Measurements from ENCODE around the gene RGS12.

RGS12 gene

GRCh38 chr4:3311095-3311372 lies 18.2 kb downstream of the RGS12 start:
- no peak for DNase-seq (ENCODE audit: low read depth in 2 of 2)

GRCh38 chr4:3311489-3312171 lies 18.8 kb downstream of the RGS12 start:
- no peak for DNase-seq (ENCODE audit: low read depth in 2 of 2)

DNA sequence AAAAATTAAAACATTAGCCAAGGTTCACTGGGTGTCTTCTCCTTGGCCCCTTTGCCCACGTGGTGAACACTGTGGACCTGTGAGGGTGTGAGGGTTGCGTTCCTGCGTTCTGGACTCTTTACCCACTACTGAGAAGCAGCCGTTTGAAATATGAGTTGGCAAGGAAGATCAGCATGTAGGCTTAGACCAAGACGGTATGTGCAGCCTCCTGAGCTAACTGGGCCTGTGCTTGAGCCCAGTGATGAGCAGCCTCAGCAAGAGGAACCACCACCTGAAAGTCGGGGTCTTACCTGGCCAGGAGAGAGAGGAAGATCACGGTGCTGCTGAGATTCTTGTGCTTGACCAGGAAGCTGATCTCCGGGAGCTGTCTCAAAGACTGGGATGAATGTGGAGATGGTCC lies 19.5 kb downstream of the RGS12 start:
- DNase-seq (ENCODE audit: low read depth in 2 of 2) = no peak

- no peak for DNase-seq (ENCODE audit: low read depth in 2 of 2)
Observed at GRCh38 chr4:3313139-3313538, 20.3 kb downstream of the RGS12 start.

GRCh38 chr4:3313556-3314228 lies 20.9 kb downstream of the RGS12 start:
- DNase-seq (ENCODE audit: low read depth in 2 of 2) = no peak

- no peak for DNase-seq (ENCODE audit: low read depth in 2 of 2)
Observed at GRCh38 chr4:3314706-3315260, 22.0 kb downstream of the RGS12 start.

- DNase-seq (ENCODE audit: low read depth in 2 of 2) = no peak
Observed at GRCh38 chr4:3315566-3315965, 22.7 kb downstream of the RGS12 start.

- no peak for DNase-seq (ENCODE audit: low read depth in 2 of 2)
Observed at GRCh38 chr4:3316146-3316545, 23.3 kb downstream of the RGS12 start.

DNA sequence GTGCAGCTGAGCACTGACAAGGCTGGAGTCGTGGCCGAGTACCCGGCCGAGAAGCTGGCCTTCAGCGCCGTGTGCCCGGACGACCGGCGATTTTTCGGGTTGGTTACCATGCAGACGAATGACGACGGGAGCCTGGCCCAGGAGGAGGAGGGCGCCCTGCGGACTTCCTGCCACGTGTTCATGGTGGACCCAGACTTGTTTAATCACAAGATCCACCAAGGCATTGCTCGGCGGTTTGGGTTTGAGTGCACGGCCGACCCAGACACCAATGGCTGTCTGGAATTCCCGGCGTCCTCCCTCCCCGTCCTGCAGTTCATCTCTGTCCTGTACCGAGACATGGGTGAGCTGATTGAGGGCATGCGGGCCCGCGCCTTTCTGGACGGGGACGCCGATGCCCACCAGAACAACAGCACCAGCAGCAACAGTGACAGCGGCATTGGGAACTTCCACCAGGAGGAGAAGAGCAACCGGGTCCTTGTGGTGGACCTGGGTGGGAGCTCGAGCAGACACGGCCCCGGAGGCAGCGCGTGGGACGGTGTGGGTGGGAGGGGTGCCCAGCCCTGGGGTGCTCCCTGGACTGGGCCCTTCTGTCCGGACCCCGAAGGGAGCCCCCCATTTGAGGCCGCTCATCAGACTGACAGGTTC lies 24.3 kb downstream of the RGS12 start:
- no peak for DNase-seq (ENCODE audit: low read depth in 2 of 2)

DNA sequence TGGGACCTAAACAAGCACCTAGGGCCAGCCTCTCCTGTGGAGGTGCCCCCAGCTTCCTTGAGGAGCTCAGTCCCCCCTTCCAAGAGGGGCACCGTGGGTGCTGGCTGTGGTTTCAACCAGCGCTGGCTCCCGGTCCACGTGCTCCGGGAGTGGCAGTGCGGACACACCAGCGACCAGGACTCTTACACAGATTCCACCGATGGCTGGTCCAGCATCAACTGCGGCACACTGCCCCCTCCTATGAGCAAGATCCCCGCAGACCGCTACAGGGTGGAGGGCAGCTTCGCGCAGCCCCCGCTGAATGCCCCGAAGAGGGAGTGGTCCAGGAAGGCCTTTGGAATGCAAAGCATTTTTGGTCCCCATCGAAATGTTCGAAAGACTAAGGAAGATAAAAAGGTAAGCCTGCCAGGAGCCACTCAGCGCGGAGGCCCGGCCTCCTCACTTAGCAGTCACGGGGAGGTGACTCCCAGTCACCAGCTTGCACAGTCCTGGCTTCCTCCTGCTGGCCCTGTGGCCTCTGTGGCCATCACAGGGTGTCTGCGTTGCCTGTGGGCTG lies 24.9 kb downstream of the RGS12 start:
- DNase-seq (ENCODE audit: low read depth in 2 of 2) = no peak

DNA sequence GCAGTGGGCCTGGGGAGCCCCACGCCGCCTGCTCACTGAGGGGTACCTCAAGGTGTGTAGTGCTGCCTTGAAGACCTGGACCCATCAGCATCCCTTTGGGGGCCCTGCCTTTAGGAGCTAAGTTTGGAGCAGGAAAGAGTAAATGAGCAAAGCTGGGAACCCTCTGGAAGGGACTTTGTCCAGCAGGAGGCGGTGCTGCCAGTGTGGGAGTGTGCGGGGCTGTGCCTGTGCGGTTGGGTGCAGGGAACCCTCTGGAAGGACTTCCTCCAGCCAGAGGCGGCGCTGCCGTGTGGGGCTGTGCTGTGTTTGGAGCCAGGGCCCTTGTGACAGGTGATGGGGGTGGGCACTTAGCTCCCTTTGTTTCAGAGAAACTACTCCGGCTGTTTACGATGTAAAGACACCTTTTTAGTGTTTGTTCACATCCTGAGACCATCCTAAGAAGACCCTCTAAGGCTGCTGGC lies 25.8 kb downstream of the RGS12 start:
- DNase-seq (ENCODE audit: low read depth in 2 of 2) = no peak

DNA sequence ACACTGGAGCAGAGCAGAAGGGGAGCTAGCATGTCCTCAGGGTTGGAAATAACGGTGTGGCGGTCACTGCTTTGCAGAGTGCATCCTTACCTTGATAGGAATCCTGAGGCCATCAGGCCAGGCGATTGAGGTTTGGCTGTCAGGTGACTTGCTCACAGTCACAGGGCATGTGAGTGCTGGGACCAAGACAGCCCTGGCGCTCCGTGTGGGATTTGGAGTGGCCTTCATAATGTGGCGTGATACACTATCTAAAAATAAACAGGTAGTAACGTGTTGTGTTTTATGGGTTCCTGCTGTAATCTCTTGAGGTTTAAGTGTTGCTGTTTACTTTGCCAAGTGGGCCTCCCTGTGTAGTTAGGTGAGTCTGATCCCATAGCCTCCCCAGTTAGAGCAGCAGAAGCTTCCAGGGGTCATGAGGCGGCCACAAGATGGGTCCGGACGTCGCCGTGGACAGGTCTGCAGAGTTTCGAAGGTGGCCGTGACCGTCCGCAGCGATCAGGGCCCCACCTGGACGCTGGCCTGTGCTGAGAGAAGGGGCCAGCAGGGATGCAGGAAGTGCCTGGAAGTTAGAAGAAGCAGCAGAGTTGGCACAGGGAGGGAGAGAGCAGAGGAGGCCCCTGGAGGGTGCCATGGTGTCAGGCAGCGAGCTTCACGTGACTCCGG lies 27.7 kb downstream of the RGS12 start:
- DNase-seq (ENCODE audit: low read depth in 2 of 2) = no peak

- DNase-seq (ENCODE audit: low read depth in 2 of 2) = no peak
Observed at GRCh38 chr4:3321295-3321889, 28.6 kb downstream of the RGS12 start.

- DNase-seq (ENCODE audit: low read depth in 2 of 2) = no peak
Observed at GRCh38 chr4:3322059-3322550, 29.3 kb downstream of the RGS12 start.

- no peak for DNase-seq (ENCODE audit: low read depth in 2 of 2)
Observed at GRCh38 chr4:3323071-3323481, 30.3 kb downstream of the RGS12 start.

DNA sequence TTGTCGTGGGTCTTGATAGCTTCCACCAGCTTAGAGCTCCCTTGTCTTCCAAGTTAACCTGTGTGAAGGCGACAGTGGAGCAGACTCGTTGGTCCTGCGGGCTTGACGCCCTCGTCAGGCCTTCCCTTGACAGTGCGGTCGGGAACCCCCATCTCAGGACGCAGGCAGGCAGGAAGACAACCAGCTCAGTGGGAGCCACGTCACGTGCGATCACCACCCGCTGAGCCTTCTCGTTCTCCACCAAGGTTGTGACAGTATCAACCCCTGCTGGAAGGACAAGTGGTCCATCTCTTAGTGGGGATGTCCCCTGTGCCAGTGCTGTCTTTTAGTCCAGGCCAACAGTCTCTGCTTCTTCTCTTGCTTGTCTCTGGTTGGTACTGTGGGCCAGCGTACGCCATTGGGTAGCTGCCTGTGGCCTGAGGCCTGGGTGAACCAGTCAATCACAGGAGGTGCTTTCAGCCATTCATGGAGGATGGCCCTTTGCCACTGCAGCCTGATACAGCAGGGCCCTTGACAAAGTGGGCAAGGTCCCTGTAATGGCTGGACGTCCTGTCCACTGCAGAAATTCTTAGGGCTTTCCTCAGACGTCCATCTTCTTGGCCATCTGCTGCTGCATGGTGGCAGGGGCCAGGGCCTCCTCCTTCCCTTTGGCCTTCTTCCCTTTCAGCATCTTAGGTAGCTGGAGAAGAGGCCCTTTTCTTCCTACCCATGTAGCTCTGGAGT lies 31.4 kb downstream of the RGS12 start:
- DNase-seq (ENCODE audit: low read depth in 2 of 2) = no peak

DNA sequence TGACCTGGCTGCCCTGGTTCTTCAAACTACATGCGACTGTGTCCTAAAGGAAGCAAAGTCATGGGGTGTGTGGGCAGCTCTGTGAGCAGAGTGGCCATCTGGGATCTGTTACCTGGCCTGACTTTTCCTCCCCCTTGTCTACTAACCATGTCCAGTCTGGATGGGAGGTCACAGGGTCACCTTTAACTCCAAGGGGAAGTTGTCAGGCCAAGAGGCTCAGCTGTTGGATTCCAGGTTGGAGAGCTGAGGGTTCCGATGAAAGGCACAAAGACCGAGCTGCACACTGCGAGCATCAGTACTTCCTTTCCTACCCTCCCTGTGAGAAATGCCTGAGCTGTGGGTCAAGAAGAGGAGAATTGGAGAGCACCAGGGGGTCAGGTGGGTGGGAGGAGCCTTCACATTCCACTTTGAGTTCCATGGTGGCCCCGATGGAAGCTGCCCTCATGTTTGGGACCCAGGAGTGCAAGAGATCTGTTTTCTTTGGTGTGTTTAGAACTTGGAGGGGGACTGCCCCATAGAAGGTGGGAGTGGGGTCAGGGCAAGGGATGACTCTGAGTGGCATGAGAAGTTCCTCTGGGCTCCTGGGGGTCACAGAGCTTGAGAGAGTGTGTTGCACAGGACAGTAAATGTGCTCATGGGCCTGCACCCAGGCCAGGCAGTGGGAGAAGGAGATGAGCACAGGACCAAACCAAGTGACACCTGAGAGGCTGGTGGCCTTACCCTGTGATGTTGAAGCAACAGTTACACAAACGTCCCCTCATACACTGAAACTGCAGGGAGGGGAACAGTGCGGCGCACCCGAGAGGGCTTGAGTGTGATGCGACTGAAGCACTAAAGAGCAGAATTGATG lies 36.2 kb downstream of the RGS12 start:
- DNase-seq (ENCODE audit: low read depth in 2 of 2) = no peak

DNA sequence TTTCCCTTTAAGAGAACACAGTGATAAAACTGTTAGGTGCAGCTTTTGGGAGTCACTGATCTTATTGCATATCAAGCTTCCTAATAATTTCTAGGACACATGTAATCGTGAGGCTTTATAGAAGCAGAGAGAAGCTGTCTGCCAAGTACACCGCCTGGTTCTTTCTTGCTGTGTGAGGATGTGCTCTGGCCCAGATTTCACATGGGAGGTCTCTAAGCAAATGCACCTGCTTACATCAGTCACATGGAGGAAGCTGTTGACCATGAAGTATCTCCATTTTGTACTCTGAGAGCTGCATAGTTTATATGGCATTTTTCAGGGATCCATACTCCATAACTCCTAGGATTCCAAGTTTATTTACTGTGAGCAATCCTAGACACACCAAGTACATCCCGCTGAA lies 37.1 kb downstream of the RGS12 start:
- DNase-seq (ENCODE audit: low read depth in 2 of 2) = no peak

DNA sequence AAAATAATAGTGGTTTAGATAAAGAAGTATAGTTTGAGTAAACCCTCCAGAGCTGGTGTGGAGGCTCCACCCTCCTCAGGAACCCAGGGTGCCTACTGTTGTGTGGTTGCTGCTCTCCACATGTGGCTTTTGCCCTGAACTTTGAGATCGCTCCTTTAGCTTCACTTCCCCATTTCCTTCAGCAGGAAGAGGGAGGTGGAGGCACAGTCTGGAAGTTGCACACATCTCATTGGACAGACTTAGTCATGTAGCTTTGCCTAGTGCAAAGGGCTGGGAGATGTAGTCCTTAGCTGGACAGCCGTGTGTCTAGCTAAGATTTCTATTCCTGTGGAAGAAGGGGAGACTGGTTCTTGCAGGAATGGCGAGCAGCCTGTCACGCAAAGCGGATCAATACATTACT lies 37.9 kb downstream of the RGS12 start:
- no peak for DNase-seq (ENCODE audit: low read depth in 2 of 2)
